WTC11 (cell line): Measurements from ENCODE around the gene MAP1LC3B. TPM values are rescaled to one million over a fixed set of nuclear protein-coding genes. Genes with fewer than 3 reads are reported as not detected.

Experiments used
- ATAC-seq: fragments of 200-7000 bp; cut with Tn5 transposase; 2 replicates; pipeline ENCODE4 v1.10.0; 2021; ENCODE audit warnings: mild to moderate bottlenecking, moderate library complexity
- CTCF ChIA-PET: fragments of 300-600 bp; sonication (Branson Sonifier 250); formaldehyde crosslinking; loops from one replicate; lab custom pipeline; 2021; ENCODE audit warnings: antibody characterized with exemption; lab: Charles Lee
- POLR2A ChIA-PET: fragments of 350-600 bp; sonication (Branson Sonifier 250); formaldehyde crosslinking; loops from one replicate; lab custom pipeline; 2021; ENCODE audit warnings: antibody characterized with exemption; lab: Charles Lee
- DNase-seq: peaks from one replicate; pipeline ENCODE4 v3.0.0; 2021; ENCODE audit warnings: low spot score
- H3K27ac Mint-ChIP-seq: 2 replicates; pipeline ENCODE4 v1.8.0; 2021; ENCODE audit warnings: mixed read lengths
- H3K27me3 Mint-ChIP-seq: 2 replicates; pipeline ENCODE4 v1.8.0; 2021; ENCODE audit warnings: low read depth, mild to moderate bottlenecking, moderate library complexity, mixed read lengths
- H3K36me3 Mint-ChIP-seq: 2 replicates; pipeline ENCODE4 v1.8.0; 2021; ENCODE audit warnings: mixed read lengths
- H3K4me1 Mint-ChIP-seq: 2 replicates; pipeline ENCODE4 v1.8.0; 2022; ENCODE audit warnings: mixed read lengths
- H3K4me3 Mint-ChIP-seq: 2 replicates; pipeline ENCODE4 v1.8.0; 2021; ENCODE audit warnings: mild to moderate bottlenecking, moderate library complexity, mixed read lengths
- H3K9me3 Mint-ChIP-seq: 2 replicates; pipeline ENCODE4 v1.8.0; 2021; ENCODE audit warnings: mixed read lengths
- E2F1 ChIP-seq: sonication (generic); formaldehyde crosslinking; IDR thresholded peaks from 2 replicates; pipeline ENCODE4 v1.8.0; 2022; ENCODE audit warnings: mild to moderate bottlenecking, missing genetic modification reagents
- ELF4 ChIP-seq: sonication (generic); formaldehyde crosslinking; IDR thresholded peaks from 2 replicates; pipeline ENCODE4 v1.8.1; 2022; ENCODE audit warnings: low read depth, mild to moderate bottlenecking, moderate library complexity, missing genetic modification reagents
- EMX1 ChIP-seq: fragments of 250-450 bp; sonication (Bioruptor Pico); IDR thresholded peaks from 2 replicates; pipeline ENCODE4 v1.8.0; 2021; ENCODE audit warnings: mild to moderate bottlenecking
- ERG ChIP-seq: fragments of 250-450 bp; sonication (Bioruptor Pico); IDR thresholded peaks from 2 replicates; pipeline ENCODE4 v1.8.0; 2021; ENCODE audit warnings: mild to moderate bottlenecking
- ESRRA ChIP-seq: sonication (generic); formaldehyde crosslinking; IDR thresholded peaks from 2 replicates; pipeline ENCODE4 v1.8.1; 2022; ENCODE audit warnings: mild to moderate bottlenecking, missing genetic modification reagents, borderline replicate concordance
- ETV6 ChIP-seq: sonication (generic); formaldehyde crosslinking; IDR thresholded peaks from 2 replicates; pipeline ENCODE4 v1.8.1; 2022; ENCODE audit warnings: mild to moderate bottlenecking, missing genetic modification reagents
- FOXP1 ChIP-seq: sonication (generic); formaldehyde crosslinking; IDR thresholded peaks from 2 replicates; pipeline ENCODE4 v1.8.0; 2022; ENCODE audit warnings: missing genetic modification reagents, mild to moderate bottlenecking, moderate library complexity, borderline replicate concordance
- HMGXB4 ChIP-seq: sonication (generic); formaldehyde crosslinking; IDR thresholded peaks from 2 replicates; pipeline ENCODE4 v1.8.1; 2023; ENCODE audit warnings: mild to moderate bottlenecking, moderate library complexity, missing genetic modification reagents
- IRF1 ChIP-seq: sonication (generic); formaldehyde crosslinking; IDR thresholded peaks from 2 replicates; pipeline ENCODE4 v1.8.0; 2023; ENCODE audit warnings: missing genetic modification reagents
- JUN ChIP-seq: sonication (generic); formaldehyde crosslinking; IDR thresholded peaks from 2 replicates; pipeline ENCODE4 v1.8.0; 2023; ENCODE audit warnings: mild to moderate bottlenecking, missing genetic modification reagents
- MAX ChIP-seq: sonication (generic); formaldehyde crosslinking; IDR thresholded peaks from 2 replicates; pipeline ENCODE4 v1.8.0; 2022; ENCODE audit warnings: mild to moderate bottlenecking, missing genetic modification reagents
- MLX ChIP-seq: sonication (generic); formaldehyde crosslinking; IDR thresholded peaks from 2 replicates; pipeline ENCODE4 v1.8.1; 2023; ENCODE audit warnings: mild to moderate bottlenecking, missing genetic modification reagents, moderate library complexity
- MYBL2 ChIP-seq: sonication (generic); formaldehyde crosslinking; IDR thresholded peaks from 2 replicates; pipeline ENCODE4 v1.8.1; 2023; ENCODE audit warnings: mild to moderate bottlenecking, moderate library complexity, missing genetic modification reagents
- NR3C1 ChIP-seq: sonication (generic); formaldehyde crosslinking; conservative IDR thresholded peaks from 2 replicates; pipeline ENCODE4 v1.8.1; 2023; ENCODE audit warnings: low read depth, mild to moderate bottlenecking, missing genetic modification reagents
- RORB ChIP-seq: fragments of 250-450 bp; sonication (Bioruptor Pico); IDR thresholded peaks from 2 replicates; pipeline ENCODE4 v1.9.0; 2021; ENCODE audit warnings: mild to moderate bottlenecking
- STAT6 ChIP-seq: sonication (generic); formaldehyde crosslinking; conservative IDR thresholded peaks from 2 replicates; pipeline ENCODE4 v1.8.1; 2023; ENCODE audit warnings: mild to moderate bottlenecking, low read depth, missing genetic modification reagents, moderate library complexity
- TCF7 ChIP-seq: sonication (generic); formaldehyde crosslinking; IDR thresholded peaks from 2 replicates; pipeline ENCODE4 v1.8.0; 2022; ENCODE audit warnings: mild to moderate bottlenecking, low read depth, missing genetic modification reagents, moderate library complexity
- ZNF281 ChIP-seq: sonication (generic); formaldehyde crosslinking; IDR thresholded peaks from 2 replicates; pipeline ENCODE4 v1.8.0; 2023; ENCODE audit warnings: mild to moderate bottlenecking, missing genetic modification reagents
- ZNF416 ChIP-seq: fragments of 250-450 bp; sonication (Bioruptor Pico); IDR thresholded peaks from 2 replicates; pipeline ENCODE4 v1.9.0; 2021; ENCODE audit warnings: mild to moderate bottlenecking, inconsistent platforms
- ZNF423 ChIP-seq: fragments of 250-450 bp; sonication (Bioruptor Pico); IDR thresholded peaks from 2 replicates; pipeline ENCODE4 v2.1.2; 2022; ENCODE audit warnings: mild to moderate bottlenecking, moderate library complexity
- total RNA-seq: library from RNA; stranded (reverse); gene quantifications from 3 replicates; pipeline ENCODE4 v1.2.3, GENCODE V29; 2021

The MAP1LC3B gene
- total RNA-seq, 1 experiment from 2014 or later, result 46.9 TPM

- H3K4me1 Mint-ChIP-seq, result no peaks in the 10 kb centered on the region
- H3K9me3 Mint-ChIP-seq, result no peaks in the 10 kb centered on the region
- no peak overlapping the region for H3K27ac Mint-ChIP-seq
- CTCF ChIA-PET, result no interaction called here
- DNase-seq (no peak), ATAC-seq (no peak)
- H3K36me3 Mint-ChIP-seq, result peaks cover 15% of the 10 kb centered on the region
- H3K27me3 Mint-ChIP-seq, result no peaks in the 10 kb centered on the region
- no peak for TF ChIP-seq HMGXB4 (CRISPR knock-in tag)
- TF ChIP-seq RORB (CRISPR knock-in tag), result no peak
- TF ChIP-seq MYBL2 (CRISPR knock-in tag), result no peak
- TF ChIP-seq IRF1, result no peak
- no peak for TF ChIP-seq STAT6
- no peak for TF ChIP-seq ZNF416 (CRISPR knock-in tag)
- no peak for TF ChIP-seq NR3C1 (CRISPR knock-in tag)
- TF ChIP-seq ESRRA (CRISPR knock-in tag), result no peak
- no peak for TF ChIP-seq JUN
- TF ChIP-seq E2F1 (CRISPR knock-in tag), result no peak
- no peak for TF ChIP-seq ZNF281 (CRISPR knock-in tag)
- TF ChIP-seq MLX (CRISPR knock-in tag), result no peak
- TF ChIP-seq MAX, result no peak
- no peak for TF ChIP-seq TCF7 (CRISPR knock-in tag)
- no peak for TF ChIP-seq ETV6
- no peak for TF ChIP-seq EMX1 (CRISPR knock-in tag)
- no peak for TF ChIP-seq ZNF423 (CRISPR knock-in tag)
- no peak for TF ChIP-seq FOXP1 (CRISPR knock-in tag)
- no peak for TF ChIP-seq ERG (CRISPR knock-in tag)
- TF ChIP-seq ELF4 (CRISPR knock-in tag), result no peak
- POLR2A ChIA-PET, result no interaction called here
- H3K4me3 Mint-ChIP-seq, result no peak overlapping the region
Measured at GRCh38 chr16:87358696-87359095, 33.4 kb upstream of the MAP1LC3B start.
